Retina (tissue), 1 donor: ENCODE results near the gene WIPF1.

ENCODE experiments used
- DNase-seq: peaks from one replicate; pipeline ENCODE4 v3.0.0-alpha.2; 2016

The WIPF1 gene

DNA sequence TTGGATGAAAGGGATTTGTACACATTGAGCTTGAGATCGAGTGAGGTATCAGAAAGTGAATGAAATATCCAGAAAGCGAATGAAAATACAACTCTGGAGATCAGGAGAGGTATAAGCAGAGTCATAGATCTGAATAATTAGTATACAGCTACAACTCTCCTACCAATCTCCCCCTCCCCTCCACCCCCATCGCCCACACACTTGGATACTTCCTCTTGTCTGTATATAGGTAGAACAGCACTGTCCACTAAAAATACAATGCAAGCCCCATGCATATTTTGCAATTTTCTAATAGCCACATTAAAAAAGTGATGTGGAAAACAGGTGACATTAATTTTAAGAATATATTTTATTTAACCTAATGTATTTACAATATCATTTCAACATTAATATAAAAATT, 23.7 kb upstream of the WIPF1 start:
- DNase-seq = no peak

DNA sequence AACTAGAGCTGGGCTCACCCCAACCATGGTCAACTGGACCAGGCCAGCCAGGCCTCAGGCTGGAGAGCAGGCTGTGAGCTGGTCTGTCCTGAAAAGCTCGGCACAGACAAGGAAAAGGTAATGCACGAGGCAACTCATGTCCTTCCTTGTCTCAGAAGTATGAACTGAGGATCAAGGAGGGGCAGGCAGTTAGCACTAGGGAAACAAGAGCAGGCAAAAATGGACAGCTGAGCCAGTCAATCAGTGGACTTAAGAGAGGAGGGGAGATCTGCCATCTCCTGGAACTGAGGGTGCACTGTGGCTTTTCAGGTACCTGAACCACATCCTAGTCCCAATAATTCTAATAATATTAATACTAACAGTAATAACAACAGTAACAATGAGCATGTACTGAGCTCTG, 20.6 kb upstream of the WIPF1 start:
- DNase-seq = no peak

DNA sequence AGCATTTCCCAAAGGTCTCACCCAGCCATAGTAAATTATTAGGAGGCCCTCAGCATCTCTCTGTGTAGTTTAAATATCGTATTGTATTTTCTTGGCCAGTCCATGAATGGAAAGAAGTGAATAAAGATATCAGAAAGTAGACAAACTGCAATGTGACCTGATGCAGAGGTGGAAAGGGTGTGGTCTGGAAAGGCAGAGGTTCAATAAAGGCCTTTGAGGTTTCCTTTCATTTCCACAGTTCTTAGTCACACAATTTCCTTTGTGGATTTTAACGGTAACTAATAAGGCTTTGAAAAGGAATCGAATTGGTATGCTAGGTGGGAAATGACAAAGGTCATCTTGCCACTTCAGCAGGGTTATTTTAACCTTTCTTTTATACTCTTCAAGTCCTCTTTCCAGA, 20.1 kb upstream of the WIPF1 start:
- DNase-seq = no peak

DNA sequence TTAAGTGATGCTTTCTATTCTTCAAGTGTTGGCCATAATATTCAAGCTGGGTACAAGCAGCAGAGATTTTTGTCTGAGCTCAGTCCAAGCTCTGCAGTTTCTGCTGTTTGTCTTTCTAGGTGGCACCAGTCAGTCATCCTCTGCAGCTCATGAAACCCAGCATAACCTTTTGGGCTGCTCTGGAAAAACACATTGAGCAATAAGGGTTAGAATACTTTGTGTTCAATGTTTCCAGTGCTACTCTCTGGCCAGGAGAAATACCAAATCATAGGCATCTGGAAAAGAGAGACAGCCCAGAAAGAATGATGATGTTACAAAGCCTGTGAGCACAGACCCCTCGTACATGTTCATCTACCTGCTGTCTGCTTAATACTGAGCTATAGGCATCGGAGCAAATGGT, 19.5 kb upstream of the WIPF1 start:
- DNase-seq = no peak

DNA sequence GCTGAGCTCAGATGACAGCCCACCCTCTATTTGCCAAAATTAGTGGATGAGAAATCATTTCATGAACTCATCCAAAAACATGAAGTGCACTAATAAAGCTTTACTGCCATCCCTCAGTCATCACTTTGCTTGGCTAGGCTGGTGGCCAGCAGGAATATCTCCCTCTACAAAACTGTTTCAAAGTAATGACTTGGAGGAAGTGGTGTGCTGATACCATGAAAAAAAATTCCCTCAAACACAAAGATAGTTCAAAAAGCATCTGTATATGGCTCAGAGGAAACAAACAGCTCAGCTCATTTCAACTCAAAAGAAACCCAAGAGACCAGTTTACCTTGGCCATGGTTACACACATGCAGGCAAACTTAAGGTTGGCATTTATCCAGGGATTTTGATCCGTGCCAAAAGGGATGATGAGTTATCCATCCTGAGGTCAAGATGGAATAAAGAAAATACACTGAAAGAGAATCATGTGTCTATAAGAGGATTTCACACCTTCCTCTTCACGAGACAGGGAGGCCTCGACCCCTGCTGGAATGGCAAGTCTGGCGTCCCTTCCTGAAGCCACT, 18.4 kb upstream of the WIPF1 start:
- DNase-seq = no peak

DNA sequence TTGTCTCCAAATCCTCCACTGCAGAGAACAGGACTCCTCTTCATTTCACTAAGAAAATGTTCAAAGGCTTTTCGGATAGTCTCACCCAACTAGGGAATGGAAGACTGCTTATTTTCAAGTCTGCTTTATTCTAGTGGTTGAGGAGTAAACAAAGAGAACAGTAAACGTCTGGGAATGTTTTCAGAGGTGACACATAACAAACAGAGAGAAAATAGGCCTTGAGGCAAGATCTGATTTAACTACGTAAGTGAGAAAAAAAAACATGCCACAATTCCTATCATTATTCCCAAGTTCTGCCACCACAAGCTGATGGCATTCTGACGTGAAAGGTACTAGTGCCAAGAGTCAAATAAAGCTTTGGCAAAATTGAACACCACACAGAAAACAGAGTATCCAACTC, 16.7 kb upstream of the WIPF1 start:
- no peak for DNase-seq

DNA sequence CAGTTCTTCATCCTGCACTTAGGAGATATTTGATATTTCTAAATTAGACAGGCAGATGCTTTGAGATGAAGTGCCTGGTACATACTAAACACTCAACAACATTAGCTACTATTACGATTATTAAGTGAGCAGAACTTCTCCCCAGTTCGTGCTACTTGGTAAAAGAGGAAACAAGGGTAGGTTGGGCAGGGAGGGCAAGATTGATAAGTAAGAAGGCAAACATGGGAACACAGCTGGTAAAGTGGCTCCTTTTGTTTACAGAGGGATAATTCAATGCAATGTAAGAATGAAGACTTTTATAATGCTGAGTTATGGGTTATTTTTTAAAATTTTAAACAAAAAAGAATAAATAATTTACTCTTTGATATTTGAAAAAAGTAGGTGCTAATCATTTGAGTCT, 15.9 kb upstream of the WIPF1 start:
- DNase-seq = no peak

DNA sequence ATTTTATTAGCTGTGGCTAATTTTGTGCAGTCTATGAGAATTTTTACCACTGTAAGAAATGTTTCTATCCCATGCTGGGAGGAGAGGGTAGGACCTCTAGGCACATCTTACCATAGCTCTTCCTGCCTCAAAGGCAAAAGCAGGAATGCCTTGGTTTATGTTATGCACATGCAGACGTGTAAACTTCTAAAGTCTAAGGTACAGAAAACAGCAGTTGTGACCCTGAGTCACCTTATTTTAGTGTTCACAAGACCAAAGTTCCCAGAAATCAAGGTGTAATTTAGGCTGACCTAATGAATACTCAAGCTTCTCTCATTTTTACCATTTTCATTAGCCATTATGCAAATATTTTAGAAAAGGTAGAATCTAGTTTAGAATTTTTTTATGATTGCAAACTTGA, 15.4 kb upstream of the WIPF1 start:
- no peak for DNase-seq

DNA sequence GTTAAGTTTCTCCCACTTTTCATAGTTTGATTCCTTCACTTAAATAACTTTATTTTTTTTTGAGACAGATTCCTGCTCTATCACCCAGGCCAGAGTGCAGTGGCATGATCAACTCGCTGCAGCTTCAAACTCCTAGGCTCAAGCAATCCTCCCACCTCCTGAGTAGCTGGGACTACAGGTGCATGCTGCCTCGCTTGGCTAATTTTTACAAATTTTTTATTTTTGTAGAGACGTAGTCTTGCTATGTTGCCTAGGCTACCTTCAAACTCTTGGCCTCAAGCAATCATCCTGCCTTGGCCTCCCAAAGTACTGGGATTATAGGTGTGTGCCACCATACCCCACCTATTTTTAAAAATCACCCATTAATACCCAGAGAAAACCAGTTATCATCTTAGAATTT, 14.2 kb upstream of the WIPF1 start:
- no peak for DNase-seq

DNA sequence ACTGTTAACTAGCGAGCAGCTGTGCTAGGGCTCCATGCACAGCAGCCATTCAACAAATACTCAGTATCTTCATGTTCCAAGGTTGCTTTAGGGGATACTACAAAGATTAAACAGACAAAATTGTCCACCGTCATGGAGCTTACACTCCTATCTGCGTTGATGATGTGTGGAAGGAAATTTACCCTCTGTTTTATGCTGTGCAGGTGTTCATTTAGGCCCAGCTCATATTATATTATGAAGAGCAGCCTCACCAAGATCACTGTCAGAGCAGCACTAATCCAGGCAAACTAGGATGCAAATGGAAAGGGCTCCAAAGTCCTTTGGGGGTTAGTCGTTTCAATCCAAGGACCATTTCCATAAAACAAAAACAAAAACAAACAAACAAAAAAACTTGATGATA, 13.4 kb upstream of the WIPF1 start:
- no peak for DNase-seq

DNA sequence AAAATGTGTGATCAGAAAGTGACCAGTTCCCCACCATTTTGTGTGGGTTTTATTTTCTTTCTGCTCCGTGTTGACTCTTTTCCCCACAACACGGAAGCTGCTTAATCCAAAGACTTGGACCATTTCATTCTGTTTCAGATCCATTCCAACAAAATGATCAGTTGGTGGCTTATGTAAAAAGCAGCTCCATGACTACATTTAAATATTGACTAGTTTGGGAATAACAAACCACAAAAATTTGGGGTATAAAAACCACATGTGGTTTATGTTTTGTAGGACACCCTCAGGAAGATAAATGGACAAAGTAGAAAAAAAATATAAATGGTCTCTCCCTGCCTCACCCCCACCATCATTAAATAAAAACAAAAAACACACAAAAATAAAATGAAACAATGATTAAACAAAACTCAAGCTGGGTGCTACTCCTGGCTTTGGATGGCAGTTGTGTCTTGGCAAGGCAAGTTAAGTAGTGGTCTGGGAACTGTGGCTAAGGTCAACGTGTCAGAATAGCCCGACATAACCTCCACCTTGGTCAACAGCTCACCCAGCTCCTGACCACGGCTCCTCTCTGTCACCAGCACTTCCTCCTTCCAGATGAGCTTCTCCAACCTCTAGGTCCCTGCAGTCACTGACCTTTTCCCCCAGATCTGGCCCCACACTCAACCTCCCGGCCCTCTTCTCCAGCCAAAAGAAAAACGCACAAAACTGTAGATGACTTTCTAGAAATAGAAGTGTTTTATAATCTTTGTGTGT, 12.8 kb upstream of the WIPF1 start:
- DNase-seq = no peak

DNA sequence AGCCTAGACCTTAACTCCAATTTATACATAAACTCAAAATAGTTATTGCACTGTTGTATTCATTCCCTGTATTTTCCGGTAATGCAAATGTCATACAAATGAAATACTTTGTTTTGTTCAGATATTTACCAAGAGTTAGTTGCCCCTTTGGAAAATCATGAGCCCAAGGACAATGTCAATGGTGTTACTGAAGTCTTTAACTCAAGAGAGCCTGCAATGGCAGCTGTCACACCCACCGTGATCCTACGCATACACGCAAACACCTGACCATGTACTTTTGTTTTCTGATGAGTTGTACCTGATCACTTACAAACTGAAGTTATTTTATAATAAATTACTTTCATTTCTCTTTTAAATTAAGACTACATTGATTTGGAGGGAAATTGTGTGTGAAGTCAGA, 11.7 kb upstream of the WIPF1 start:
- DNase-seq = no peak

DNA sequence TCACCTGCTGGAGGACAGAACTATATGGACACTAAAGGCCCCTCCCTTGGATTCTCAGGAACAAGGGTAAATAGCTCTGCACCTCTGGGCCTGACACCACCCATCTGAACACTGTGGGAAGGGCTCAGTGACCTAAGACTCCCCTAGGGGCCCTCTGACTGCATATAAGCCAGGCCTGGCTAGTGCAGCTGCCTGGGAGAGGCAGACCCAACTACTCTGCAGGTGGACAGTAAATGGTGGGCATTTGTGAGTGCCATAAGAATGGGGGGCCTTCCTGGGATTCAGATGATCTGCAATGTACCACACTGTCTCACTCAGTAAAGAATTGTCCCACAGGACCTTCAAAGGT, 11.2 kb upstream of the WIPF1 start:
- no peak for DNase-seq

DNA sequence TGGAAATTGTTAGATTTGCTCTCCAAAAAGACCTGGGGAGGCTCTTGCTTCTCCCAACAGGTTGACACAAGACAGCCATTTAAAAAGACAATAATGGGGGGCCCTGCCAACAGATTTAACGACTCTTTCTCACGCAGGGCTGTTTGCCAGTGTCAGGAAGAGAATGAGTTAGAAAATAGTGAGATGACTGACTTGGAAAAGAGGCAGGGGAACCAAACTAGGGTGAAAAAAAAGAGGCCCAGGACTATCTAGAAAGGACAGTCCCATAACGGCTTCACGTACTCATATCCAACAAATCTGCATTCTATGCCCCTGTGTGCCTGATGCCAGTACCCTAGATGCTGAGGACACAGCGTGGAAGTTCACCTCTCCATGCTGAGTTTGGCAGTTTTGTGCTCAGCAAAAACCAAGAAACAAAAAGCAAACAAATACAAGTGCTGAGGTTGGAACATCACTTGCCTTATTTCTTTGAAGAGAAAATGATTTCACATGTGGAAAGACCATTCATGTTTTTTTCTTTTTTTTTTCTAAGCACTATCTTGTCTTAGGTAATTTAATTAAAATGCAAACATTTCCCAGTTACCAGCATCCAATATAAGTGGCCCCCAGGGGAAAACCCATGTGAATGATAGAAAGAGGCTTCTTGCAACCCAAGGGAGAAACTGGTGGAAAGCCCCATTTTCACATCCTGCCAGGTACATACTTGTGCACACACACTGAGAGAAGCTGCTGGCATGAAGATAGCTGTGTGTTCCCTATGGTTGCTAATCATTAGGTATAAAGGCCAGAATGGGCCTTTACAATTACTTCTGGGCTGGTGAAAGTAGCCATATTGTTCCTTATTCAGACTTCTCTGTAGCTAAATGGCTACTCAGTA, 10.6 kb upstream of the WIPF1 start:
- DNase-seq = no peak

DNA sequence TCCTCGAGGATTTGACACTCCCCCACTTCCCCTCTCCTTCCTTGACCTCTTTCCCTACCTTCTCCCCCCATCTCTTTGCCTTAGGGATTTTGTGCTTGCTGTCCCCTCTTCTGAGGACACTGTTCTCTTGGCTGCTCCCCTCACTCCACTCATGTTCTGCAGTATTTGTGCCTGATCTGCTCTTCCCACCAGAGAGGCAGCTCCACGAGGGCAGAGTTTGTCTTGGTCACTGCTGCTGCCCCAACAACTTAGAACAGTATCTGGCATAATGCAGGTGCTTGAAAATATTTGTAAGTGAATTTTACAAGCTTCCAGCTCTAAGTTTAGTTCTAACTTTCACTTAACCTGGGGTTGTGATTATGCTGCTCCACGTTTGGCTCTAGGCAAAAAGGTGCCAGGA, 10.0 kb upstream of the WIPF1 start:
- DNase-seq = no peak

DNA sequence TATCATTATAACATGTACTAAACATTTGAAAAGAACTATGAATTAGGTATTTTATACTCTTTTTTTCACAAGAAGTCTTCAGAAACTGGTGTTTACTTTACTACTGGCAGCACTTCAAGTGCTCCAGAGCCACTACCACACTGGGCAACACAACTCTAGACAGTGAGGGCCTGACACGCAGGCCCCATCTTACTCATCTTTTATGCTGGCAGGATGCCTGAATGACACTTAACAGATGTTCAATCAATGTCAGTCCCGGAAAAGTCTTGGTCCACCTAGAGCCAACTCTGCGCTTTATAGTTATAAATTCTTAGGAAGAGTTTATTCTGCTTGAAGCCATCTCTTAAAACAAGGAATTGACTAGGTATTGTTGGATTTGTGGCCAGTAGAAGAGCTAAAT, 8.7 kb upstream of the WIPF1 start:
- DNase-seq = no peak

DNA sequence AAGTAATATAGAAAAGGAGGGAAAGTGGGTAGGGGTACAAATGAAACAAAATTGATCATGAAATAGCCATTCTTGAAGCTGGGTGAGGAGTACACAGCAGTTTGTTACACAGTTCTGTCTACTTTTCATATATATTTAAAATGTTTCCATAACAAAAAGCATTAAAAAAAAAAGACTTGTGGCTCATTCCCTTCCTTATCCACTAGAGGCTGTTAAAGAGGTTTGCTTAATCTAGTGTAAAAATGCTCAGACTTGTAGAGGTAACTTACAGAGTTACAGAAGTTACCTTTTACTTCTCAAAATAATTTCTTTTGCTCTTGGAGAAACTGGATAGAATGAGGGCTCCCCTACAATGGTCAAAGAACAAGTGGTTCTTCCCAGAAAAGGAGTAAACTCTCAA, 8.1 kb upstream of the WIPF1 start:
- DNase-seq = no peak

DNA sequence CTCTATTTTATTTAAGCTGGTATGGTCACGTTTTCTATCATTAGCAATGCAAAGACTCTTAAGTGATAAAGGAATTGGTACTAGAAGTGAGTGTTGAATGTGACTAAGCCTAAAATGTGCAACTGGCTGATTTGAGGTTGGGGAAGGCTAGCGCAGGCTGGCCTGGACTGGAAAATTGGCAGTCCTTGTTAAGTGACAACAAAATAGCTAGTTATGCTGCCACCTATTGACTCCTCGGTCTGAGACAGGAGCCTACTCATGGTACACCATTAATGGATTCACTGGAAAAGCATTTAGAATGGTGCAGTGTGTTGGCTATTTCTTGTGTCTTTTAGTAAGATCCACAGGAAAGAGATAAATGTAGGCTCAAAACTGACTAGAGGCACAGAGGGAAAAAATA, 5.7 kb upstream of the WIPF1 start:
- DNase-seq = no peak

DNA sequence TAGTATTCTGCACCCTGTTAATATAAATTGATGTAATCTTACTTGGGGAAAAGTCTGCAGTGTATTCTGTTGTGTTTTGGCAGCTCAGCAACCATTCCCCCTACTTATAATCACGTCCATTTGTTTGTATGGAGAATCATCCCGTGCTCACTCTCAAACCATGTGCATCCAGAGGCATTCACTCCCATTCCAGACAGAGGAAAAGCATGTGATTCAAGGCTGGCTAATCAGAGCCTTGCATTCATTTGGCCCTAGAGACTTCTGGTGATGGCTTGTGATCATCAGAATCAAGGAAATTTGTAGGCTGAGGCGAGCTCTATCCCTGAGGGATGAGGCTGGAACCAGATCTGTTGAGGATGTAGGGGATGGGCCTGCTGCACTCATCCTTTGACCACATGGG, 5.1 kb upstream of the WIPF1 start:
- DNase-seq = no peak

DNA sequence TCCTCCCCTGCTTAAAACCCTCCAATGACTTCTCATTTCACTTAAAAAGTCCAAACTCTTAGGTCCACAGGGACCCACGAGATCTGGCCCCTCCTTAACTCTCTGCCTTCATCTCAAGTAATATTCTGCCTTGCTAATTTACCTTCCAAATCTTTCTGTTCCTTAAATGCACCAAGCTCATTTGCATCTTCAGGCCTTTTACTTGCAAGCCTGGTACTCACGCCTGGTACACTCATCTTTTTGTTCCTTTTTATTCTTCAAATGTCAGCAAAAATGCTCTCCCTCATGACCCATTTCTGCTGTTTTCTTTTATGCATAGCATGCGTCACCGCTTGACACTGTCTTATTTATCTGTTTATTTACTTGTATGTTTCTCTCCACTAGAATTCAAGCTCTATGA, 2.7 kb upstream of the WIPF1 start:
- no peak for DNase-seq

DNA sequence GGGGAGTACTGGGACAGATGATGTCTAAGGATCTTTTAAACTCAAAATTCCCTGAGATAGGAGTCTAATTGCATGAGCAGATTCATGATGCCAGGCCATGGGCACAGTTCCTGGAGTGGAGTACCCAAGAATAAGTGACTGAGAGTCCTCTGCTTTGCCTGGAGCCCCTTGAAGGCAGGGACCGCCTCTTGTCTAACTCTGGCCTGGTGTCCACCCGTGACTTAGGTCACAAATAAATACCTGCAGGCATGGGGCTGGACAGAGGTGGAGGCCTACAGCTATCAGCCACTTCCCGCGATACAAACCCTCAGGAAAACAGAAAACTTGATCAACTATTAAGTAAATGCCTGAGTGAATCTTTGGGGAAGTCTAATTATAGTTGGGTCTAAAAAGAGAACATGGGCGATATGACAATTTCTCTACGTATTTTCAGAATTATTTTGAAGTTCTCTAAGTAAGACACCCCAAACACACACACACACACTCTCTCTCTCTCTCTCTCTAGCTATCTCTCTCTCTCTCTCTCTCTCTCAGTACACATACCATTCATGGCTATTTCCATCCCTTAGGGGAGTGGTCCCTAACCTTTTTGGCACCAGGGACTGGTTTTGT, 1.8 kb upstream of the WIPF1 start:
- no peak for DNase-seq

DNA sequence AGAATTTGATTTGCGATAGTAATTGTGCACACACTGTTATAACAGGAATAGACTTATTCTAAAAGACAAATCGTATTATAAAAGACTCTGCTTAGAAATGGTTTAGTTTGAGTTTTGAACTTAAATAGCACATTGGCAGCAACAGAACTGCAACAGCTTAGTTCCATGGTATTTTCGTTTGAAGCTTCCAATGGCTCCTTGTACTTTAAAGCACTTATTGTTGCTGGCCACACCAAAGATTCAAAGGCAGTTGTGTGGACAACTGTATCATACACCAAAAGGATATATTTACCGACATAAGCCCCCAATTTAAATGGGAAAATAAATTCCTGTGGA, 627 bp downstream of the WIPF1 start:
- DNase-seq = no peak

DNA sequence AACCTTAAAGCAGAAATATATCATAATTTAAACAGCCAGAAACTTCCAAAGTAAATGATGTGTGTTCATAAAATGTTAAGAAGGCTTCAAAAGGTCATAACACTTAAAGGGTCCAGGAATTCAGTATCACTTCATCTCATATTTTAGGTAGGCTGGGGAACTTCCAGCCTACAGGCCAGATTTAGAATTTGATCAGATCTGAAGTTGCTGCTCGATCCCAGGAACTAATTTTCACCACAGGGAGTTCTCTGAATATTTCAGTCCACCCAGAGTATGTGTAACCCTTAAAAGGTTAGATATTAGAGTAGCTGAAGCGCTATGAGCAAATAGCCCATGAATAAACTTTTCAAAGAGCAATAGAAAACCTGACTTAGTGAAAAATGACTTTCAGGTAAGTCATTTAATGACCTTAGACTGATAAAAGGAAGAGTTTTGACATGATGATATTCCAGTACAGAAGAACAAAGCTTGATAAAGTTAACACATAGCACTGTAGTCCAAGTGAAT, 1.7 kb downstream of the WIPF1 start:
- DNase-seq = no peak
